Transverse colon (tissue), 4 donors: ENCODE measurements around the gene DDN. TPM values are rescaled to one million over a fixed set of nuclear protein-coding genes. Genes with fewer than 3 reads are reported as not detected.

Experiments used
- DNase-seq: peaks from one replicate; pipeline ENCODE4 v3.0.0-alpha.2; 2019
- H3K27ac ChIP-seq, 4 donors: fragments of 200-600 bp; sonication (generic); 2 replicates each; pipeline ENCODE4 v1.5.1; 2016 to 2018; ENCODE audit warnings: inconsistent platforms in 4 of 4
- H3K27me3 ChIP-seq: fragments of 200-600 bp; sonication (generic); 2 replicates; pipeline ENCODE4 v1.5.1; 2017; ENCODE audit warnings: inconsistent platforms
- H3K36me3 ChIP-seq, 4 donors: fragments of 200-600 bp; sonication (generic); 2 replicates each; pipeline ENCODE4 v1.5.1; 2017 to 2019; ENCODE audit warnings: inconsistent platforms in 4 of 4
- H3K4me1 ChIP-seq, 4 donors: fragments of 200-600 bp; sonication (generic); 2 replicates each; pipeline ENCODE4 v1.5.1; 2017 to 2020; ENCODE audit warnings: inconsistent platforms in 4 of 4
- H3K4me3 ChIP-seq, 4 donors: fragments of 200-600 bp; sonication (generic); 1 replicate in 1 of 4; 2 replicates in 3 of 4; pipeline versions ENCODE4 v1.5.1 to v1.6.1; 2017 to 2019; ENCODE audit warnings: inconsistent platforms in 4 of 4
- H3K9me3 ChIP-seq, 2 donors: fragments of 200-600 bp; sonication (generic); 2 replicates each; pipeline ENCODE4 v1.5.1; 2017 to 2019; ENCODE audit warnings: inconsistent platforms in 2 of 2
- CTCF ChIP-seq, 5 experiments: fragments of 200-600 bp in 3 of 5; fragments of 450-650 bp in 2 of 5; sonication (generic) in 3 of 5; IDR thresholded peaks; 1 replicate in 2 of 5; 2 replicates in 3 of 5; pipeline ENCODE4 v1.5.1; 2016 to 2017; ENCODE audit warnings: antibody characterized with exemption in 5 of 5, inconsistent platforms in 3 of 5, mild to moderate bottlenecking in 2 of 5, moderate library complexity in 1 of 5
- EP300 ChIP-seq: sonication (generic); formaldehyde crosslinking; IDR thresholded peaks from one replicate; pipeline ENCODE4 v1.6.1; 2017; ENCODE audit warnings: antibody characterized with exemption, low read depth
- POLR2A ChIP-seq: fragments of 450-650 bp; IDR thresholded peaks from one replicate; pipeline ENCODE4 v1.6.1; 2016; ENCODE audit warnings: antibody characterized with exemption, mild to moderate bottlenecking, moderate library complexity
- POLR2AphosphoS5 ChIP-seq, 3 donors: sonication (generic); formaldehyde crosslinking; IDR thresholded peaks; one replicate each; pipeline ENCODE4 v1.6.1; 2016; ENCODE audit warnings: antibody characterized with exemption in 3 of 3
- WGBS, 2 donors: methylation state at CpG; one replicate each; pipeline ENCODE4 v1.1.5; 2018; ENCODE audit warnings: low coverage in 1 of 2; 5-methylcytosine and 5-hydroxymethylcytosine counted together
- in situ Hi-C, 4 donors: fragments of 200-750 bp; cut with MboI; loops; one replicate each; pipeline versions ENCODE4 v1.15.0 to v1.15.1; 2017; ENCODE audit warnings: low sequenced_read_pairs in 3 of 4, low pct_ligation_motif_present in 1 of 4, low pct_unique_long_range_greater_than_20kb in 1 of 4
- intact Hi-C: fragments of 100-400 bp; cut with DNase I; formaldehyde crosslinking; loops from one replicate; pipeline ENCODE4 v1.15.1; 2023; ENCODE audit warnings: low total_unique reads
- total RNA-seq, 4 donors: library from RNA; depleted of rRNA; stranded (reverse); fragments of >200 nt; gene quantifications; one replicate each; pipeline ENCODE4 v1.1.0, GENCODE V29; 2016

DDN gene
- total RNA-seq, 4 donors from 2014 or later: 0.27 to 0.32 TPM; not detected in 2

- DNase-seq: no peak
- H3K9me3 ChIP-seq: no peaks in the 10 kb centered on the region
- in situ Hi-C loops (no loop called here), intact Hi-C loops (no loop called here)
- H3K36me3 ChIP-seq: peaks cover 0 to 81% (median 48%) of the 10 kb centered on the region in 4 donors
- TF ChIP-seq POLR2AphosphoS5 (IDR thresholded peaks at IDR 0.05) (no peak), CTCF (IDR thresholded peaks at IDR 0.05) (no peak)
- H3K27ac ChIP-seq: no peak overlapping the region
- H3K4me1 ChIP-seq: no peaks in the 10 kb centered on the region
- no peaks in the 10 kb centered on the region for H3K27me3 ChIP-seq
- no peak overlapping the region for H3K4me3 ChIP-seq
- WGBS, 2 donors: 95 to 97% methylated on average over 10 to 14 of the region's 14 CpGs
Observed at GRCh38 chr12:49040364-49040855, 41.2 kb upstream of the DDN start.

GRCh38 chr12:49039421-49040363 lies 40.5 kb upstream of the DDN start:
- 96% methylated on average over 30 of the region's 30 CpGs; no CpG with 5 or more reads in 1 of the 2 donors for WGBS, 2 donors
- H3K9me3 ChIP-seq: no peaks in the 10 kb centered on the region

GRCh38 chr12:49038291-49038955 lies 39.2 kb upstream of the DDN start:
- H3K27me3 ChIP-seq: no peaks in the 10 kb centered on the region
- in situ Hi-C loops: no loop called here
- H3K9me3 ChIP-seq: no peaks in the 10 kb centered on the region
- H3K27ac ChIP-seq: no peak overlapping the region
- 95% methylated on average over 20 of the region's 20 CpGs; no CpG with 5 or more reads in 1 of the 2 donors for WGBS, 2 donors
- DNase-seq: no peak
- intact Hi-C loops: no loop called here
- no peak for TF ChIP-seq CTCF (IDR thresholded peaks at IDR 0.05)
- TF ChIP-seq POLR2AphosphoS5 (IDR thresholded peaks at IDR 0.05): no peak
- TF ChIP-seq POLR2A: no peak
- TF ChIP-seq EP300: no peak
- no peak overlapping the region for H3K4me3 ChIP-seq
- H3K36me3 ChIP-seq: peaks cover 0 to 80% (median 45%) of the 10 kb centered on the region in 4 donors
- no peaks in the 10 kb centered on the region for H3K4me1 ChIP-seq

More at GRCh38 chr12:49039421-49040363, 40.5 kb upstream of the DDN start:
- Histone ChIP-seq H3K27me3 (no peaks in the 10 kb centered on the region), H3K36me3 (peaks cover 0 to 81% (median 46%) of the 10 kb centered on the region in 4 donors), H3K4me3 (no peak overlapping the region), H3K4me1 (no peaks in the 10 kb centered on the region), H3K27ac (no peak overlapping the region)
- intact Hi-C loops (no loop called here), in situ Hi-C loops (no loop called here)
- no peak for DNase-seq
- TF ChIP-seq POLR2A (no peak), CTCF (IDR thresholded peaks at IDR 0.05) (no peak), EP300 (no peak), POLR2AphosphoS5 (IDR thresholded peaks at IDR 0.05) (no peak)

- DNase-seq: no peak
- H3K27me3 ChIP-seq: no peaks in the 10 kb centered on the region
- WGBS, 2 donors: 92% methylated on average over 7 of the region's 7 CpGs; no CpG with 5 or more reads in 1 of the 2 donors
- no peaks in the 10 kb centered on the region for H3K9me3 ChIP-seq
- H3K36me3 ChIP-seq: peaks cover 0 to 82% (median 44%) of the 10 kb centered on the region in 4 donors
- intact Hi-C loops (no loop called here), in situ Hi-C loops (no loop called here)
- no peak overlapping the region for H3K27ac ChIP-seq
- no peak for TF ChIP-seq POLR2AphosphoS5 (IDR thresholded peaks at IDR 0.05)
- TF ChIP-seq CTCF (IDR thresholded peaks at IDR 0.05): no peak
- TF ChIP-seq EP300: no peak
- no peak for TF ChIP-seq POLR2A
- H3K4me1 ChIP-seq: no peaks in the 10 kb centered on the region
- H3K4me3 ChIP-seq: no peak overlapping the region
Observed at GRCh38 chr12:49037947-49038237, 38.7 kb upstream of the DDN start.
